Activated CD8-positive, alpha-beta memory T cell treated with anti-CD3 and anti-CD28 coated beads for 24 hours (primary cell): ENCODE measurements around the gene RPTN.
A peak's percentile ranks its signal among the peaks of the same experiment; 100 is the strongest.

Experiments
- DNase-seq: peaks from one replicate; pipeline ENCODE4 v3.0.0-alpha.2; 2020

Gene RPTN

GRCh38 chr1:152110860-152111514 is 48.0 kb downstream of the RPTN start:
- DNase-seq, result peak; percentile 73

DNA sequence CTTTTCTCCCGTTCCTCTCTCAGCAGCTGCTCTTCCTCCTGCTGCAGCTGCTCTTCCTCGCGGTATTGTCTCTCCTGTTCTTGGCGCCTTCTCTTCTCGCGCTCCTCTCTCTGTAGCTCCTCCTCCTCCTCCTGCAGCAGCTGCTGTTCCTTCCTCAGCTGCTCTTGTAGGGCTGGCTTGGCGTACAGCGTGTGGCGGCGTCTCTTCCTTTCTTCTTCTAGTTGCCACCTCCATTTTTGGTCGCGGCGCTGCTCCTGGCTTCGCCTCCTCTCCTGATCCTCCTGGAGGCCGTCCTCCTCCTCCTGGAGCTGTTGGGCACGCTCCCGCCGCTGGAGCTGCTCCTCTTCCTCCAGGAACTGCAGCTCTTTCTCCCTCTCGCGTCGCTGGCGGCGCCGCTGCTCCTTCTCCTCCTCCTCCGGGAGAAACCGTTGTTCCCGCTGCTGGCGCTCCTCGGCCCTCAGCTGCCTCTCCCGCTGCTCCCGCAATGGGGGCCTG is 48.6 kb downstream of the RPTN start:
- no peak for DNase-seq

DNA sequence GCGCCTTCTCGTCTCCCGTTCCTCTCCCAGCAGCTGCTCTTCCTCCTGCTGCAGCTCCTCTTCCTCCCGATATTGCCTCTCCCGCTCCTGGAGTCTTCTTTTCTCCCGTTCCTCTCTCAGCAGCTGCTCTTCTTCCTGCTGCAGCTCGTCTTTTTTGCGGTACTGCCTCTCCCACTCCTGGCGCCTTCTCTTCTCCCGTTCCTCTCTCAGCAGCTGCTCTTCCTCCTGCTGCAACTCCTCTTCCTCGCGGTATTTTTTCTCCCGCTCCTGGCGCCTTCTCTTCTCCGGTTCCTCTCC is 49.1 kb downstream of the RPTN start:
- no peak for DNase-seq

DNA sequence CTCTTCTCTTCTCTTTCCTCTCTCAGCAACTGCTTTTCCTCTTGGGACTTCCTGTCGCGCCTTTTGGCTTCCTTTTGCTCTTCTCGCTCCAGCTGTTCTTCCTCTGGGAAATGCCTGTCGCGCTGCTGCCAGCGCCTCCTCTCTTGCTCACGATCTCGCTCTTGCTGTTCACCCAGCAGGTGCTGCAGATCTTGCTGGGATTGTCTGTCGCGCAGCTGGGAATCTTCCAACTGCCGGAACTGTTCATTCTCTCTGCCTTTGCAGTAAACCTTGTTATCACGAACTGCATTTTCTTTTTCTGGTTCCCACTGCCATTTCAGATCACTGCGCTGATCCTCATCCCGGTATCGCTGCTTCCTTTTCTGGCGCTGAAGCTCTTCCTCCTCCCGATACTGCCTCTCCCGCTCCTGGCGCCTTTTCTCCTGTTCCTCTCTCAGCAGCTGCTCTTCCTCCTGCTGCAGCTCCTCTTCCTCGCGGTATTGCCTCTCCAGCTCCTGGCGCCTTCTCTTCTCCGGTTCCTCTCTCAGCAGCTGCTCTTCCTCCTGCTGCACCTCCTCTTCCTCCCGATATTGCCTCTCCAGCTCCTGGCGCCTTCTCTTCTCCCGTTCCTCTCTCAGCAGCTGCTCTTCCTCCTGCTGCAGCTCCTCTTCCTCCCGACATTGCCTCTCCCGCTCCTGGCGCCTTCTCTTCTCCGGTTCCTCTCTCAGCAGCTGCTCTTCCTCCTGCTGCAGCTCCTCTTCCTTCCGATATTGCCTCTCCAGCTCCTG is 49.6 kb downstream of the RPTN start:
- DNase-seq, result no peak

DNA sequence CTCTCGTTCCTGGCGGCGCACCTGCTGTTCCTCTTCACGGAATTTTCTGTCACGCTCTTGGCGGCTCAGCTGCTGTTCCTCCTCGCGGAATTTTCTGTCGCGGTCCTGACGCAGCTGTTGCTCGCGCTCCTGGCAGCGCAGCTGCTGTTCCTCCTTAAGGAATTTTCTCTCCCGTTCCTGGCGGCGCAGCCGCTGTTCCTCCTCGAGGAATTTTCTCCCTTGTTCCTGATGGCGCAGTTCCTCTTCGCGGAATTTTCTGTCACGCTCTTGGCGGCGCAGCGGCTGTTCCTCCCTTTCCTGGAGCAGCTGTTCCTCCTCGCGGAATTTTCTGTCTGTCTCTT is 50.2 kb downstream of the RPTN start:
- DNase-seq, result no peak

GRCh38 chr1:152107984-152108881 is 50.8 kb downstream of the RPTN start:
- DNase-seq, result no peak

- DNase-seq, result no peak
Observed at GRCh38 chr1:152107031-152107983, 51.7 kb downstream of the RPTN start.

- no peak for DNase-seq
Observed at GRCh38 chr1:152104854-152105253, 54.2 kb downstream of the RPTN start.
